HEK293 (cell line): ENCODE measurements around the gene TMIGD2.

Source experiments
- CTCF ChIA-PET: fragments of 350-600 bp; formaldehyde crosslinking; extraction: SDS; loops from one replicate; lab custom pipeline; 2021; ENCODE audit warnings: antibody characterized with exemption; lab: Yijun Ruan, JAX
- POLR2A ChIA-PET: fragments of 300-600 bp; formaldehyde crosslinking; extraction: SDS; loops from one replicate; lab custom pipeline; 2020; ENCODE audit warnings: antibody characterized with exemption, inconsistent platforms; lab: Yijun Ruan, JAX
- H3K27ac ChIP-seq: fragments of 200-500 bp; sonication (Bioruptor generic); 2 replicates; pipeline ENCODE4 v1.5.1; 2014; ENCODE audit warnings: low read depth, low read length, control low read depth, inconsistent platforms; ENCODE audit errors: extremely low read depth
- H3K36me3 ChIP-seq, 2 experiments: fragments of 200-500 bp in 1 of 2; sonication (Bioruptor generic) in 1 of 2; 1 replicate in 1 of 2; 2 replicates in 1 of 2; pipeline ENCODE4 v1.5.1; 2014 to 2017; ENCODE audit warnings: inconsistent platforms in 2 of 2, low read length in 2 of 2; ENCODE audit not compliant: control insufficient read depth in 2 of 2, insufficient read depth in 1 of 2
- H3K4me1 ChIP-seq: fragments of 200-500 bp; sonication (Bioruptor generic); 2 replicates; pipeline ENCODE4 v1.5.1; 2014; ENCODE audit warnings: mild to moderate bottlenecking, low read length, inconsistent platforms; ENCODE audit not compliant: control insufficient read depth, insufficient read depth
- H3K4me3 ChIP-seq: 2 replicates; pipeline ENCODE4 v1.5.1; 2011; ENCODE audit warnings: low read depth, mild to moderate bottlenecking, control low read depth, low read length, moderate library complexity
- H3K9me3 ChIP-seq: fragments of 200-500 bp; sonication (Bioruptor generic); 2 replicates; pipeline ENCODE4 v1.5.1; 2014; ENCODE audit warnings: low read depth, low read length, inconsistent platforms; ENCODE audit not compliant: control insufficient read depth, insufficient read depth
- BCL11B ChIP-seq: fragments of 450-650 bp; formaldehyde crosslinking; IDR thresholded peaks from 2 replicates; pipeline ENCODE4 v1.5.1; 2016; ENCODE audit warnings: low read depth, missing biosample characterization, missing genetic modification characterization
- GLI4 ChIP-seq: fragments of 450-650 bp; formaldehyde crosslinking; IDR thresholded peaks from 2 replicates; pipeline ENCODE4 v1.5.1; 2016; ENCODE audit warnings: missing biosample characterization, missing genetic modification characterization
- GLIS2 ChIP-seq: fragments of 450-650 bp; formaldehyde crosslinking; IDR thresholded peaks from 2 replicates; pipeline ENCODE4 v1.5.1; 2016; ENCODE audit warnings: missing biosample characterization, missing genetic modification characterization
- TCF7L2 ChIP-seq: IDR thresholded peaks from 2 replicates; pipeline ENCODE4 v1.6.1; 2011; ENCODE audit warnings: low read depth, mild to moderate bottlenecking, inconsistent platforms, low read length, moderate library complexity, borderline replicate concordance
- YY2 ChIP-seq: fragments of 450-650 bp; formaldehyde crosslinking; IDR thresholded peaks from 2 replicates; pipeline ENCODE4 v1.5.1; 2016; ENCODE audit warnings: missing biosample characterization, missing genetic modification characterization
- ZBTB20 ChIP-seq: fragments of 450-650 bp; formaldehyde crosslinking; IDR thresholded peaks from 2 replicates; pipeline ENCODE4 v1.5.1; 2016; ENCODE audit warnings: missing biosample characterization, missing genetic modification characterization
- ZBTB8A ChIP-seq: fragments of 450-650 bp; formaldehyde crosslinking; IDR thresholded peaks from 2 replicates; pipeline ENCODE4 v1.5.1; 2016; ENCODE audit warnings: missing biosample characterization, missing genetic modification characterization
- ZFP3 ChIP-seq: fragments of 450-650 bp; formaldehyde crosslinking; IDR thresholded peaks from 2 replicates; pipeline ENCODE4 v1.5.1; 2016; ENCODE audit warnings: low read depth, missing biosample characterization, missing genetic modification characterization
- ZFP69B ChIP-seq: fragments of 450-650 bp; formaldehyde crosslinking; IDR thresholded peaks from 2 replicates; pipeline ENCODE4 v1.5.1; 2016; ENCODE audit warnings: missing biosample characterization, missing genetic modification characterization
- ZNF10 ChIP-seq: fragments of 450-650 bp; formaldehyde crosslinking; IDR thresholded peaks from 2 replicates; pipeline ENCODE4 v1.5.1; 2017; ENCODE audit warnings: missing biosample characterization, missing genetic modification characterization
- ZNF121 ChIP-seq: fragments of 450-650 bp; formaldehyde crosslinking; IDR thresholded peaks from 2 replicates; pipeline ENCODE4 v1.5.1; 2016; ENCODE audit warnings: missing biosample characterization, missing genetic modification characterization
- ZNF155 ChIP-seq: fragments of 450-650 bp; formaldehyde crosslinking; IDR thresholded peaks from 2 replicates; pipeline ENCODE4 v1.5.1; 2016; ENCODE audit warnings: missing biosample characterization, missing genetic modification characterization
- ZNF223 ChIP-seq: fragments of 450-650 bp; formaldehyde crosslinking; IDR thresholded peaks from 2 replicates; pipeline ENCODE4 v1.5.1; 2016; ENCODE audit warnings: missing biosample characterization, missing genetic modification characterization
- ZNF335 ChIP-seq: fragments of 450-650 bp; formaldehyde crosslinking; conservative IDR thresholded peaks from 2 replicates; pipeline ENCODE4 v1.5.1; 2016; ENCODE audit warnings: missing biosample characterization, missing genetic modification characterization
- ZNF513 ChIP-seq: fragments of 450-650 bp; IDR thresholded peaks from 2 replicates; pipeline ENCODE4 v1.5.1; 2018; ENCODE audit warnings: missing biosample characterization, missing genetic modification characterization
- ZNF580 ChIP-seq: fragments of 450-650 bp; formaldehyde crosslinking; IDR thresholded peaks from 2 replicates; pipeline ENCODE4 v1.5.1; 2016; ENCODE audit warnings: missing biosample characterization, missing genetic modification characterization
- ZNF600 ChIP-seq: fragments of 450-650 bp; formaldehyde crosslinking; IDR thresholded peaks from 2 replicates; pipeline ENCODE4 v1.5.1; 2016; ENCODE audit warnings: missing biosample characterization, missing genetic modification characterization
- ZNF76 ChIP-seq: fragments of 450-650 bp; formaldehyde crosslinking; IDR thresholded peaks from 2 replicates; pipeline ENCODE4; 2016; ENCODE audit warnings: low read depth, missing biosample characterization, missing genetic modification characterization, borderline replicate concordance
- ZNF837 ChIP-seq: fragments of 450-650 bp; formaldehyde crosslinking; IDR thresholded peaks from 2 replicates; pipeline ENCODE4 v1.5.1; 2016; ENCODE audit warnings: missing biosample characterization, missing genetic modification characterization
- ZSCAN18 ChIP-seq: fragments of 450-650 bp; formaldehyde crosslinking; IDR thresholded peaks from 2 replicates; pipeline ENCODE4 v1.5.1; 2016; ENCODE audit warnings: missing biosample characterization, missing genetic modification characterization

TMIGD2 gene

DNA sequence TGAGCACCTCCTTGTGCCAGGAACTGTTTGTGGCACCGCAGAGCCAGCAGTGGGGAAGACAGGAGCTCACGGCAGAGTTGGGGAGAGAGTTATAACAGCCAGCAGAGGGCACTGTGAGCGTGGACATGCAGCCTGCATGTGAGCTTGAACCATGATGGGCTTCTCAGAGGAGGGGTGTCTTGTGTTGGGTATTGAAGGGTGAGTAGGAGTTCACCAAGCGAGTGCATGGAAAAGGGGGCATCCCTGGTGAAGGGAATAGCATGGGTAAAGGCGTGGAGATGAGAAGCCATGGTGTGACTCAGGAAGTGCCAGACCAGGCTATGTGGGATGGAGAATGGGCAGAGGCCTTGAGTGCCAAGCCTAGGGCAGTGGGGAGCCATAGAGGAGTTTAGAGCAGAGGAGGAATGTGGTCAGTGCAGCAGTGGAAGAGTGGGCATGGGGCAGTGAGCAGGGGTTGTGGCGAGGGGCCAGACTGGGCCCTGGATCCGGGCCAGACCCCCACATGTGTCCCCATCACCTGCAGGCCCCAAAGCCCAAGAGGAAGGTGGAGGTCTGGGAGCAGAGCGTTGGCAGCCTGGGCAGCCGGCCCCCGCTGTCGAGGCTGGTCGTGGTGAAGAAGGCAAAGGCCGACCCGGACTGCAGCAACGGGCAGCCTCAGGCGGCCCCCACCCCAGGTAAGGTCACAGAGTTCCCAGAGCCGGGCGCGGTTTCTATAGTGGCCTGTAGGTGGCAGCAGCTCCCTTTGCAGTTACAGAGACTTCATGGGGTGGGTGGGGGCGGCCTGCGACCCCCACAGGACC lies 34.9 kb downstream of the TMIGD2 start (continued):
- TF ChIP-seq GLIS2 (tag by site-specific recombination): peak; percentile 79; the same call in 1 of the 2 replicates
- 0 out of 2 replicates have a peak, but pooled peaks have one; percentile 12 for TF ChIP-seq ZNF335 (tag by site-specific recombination)
- no peak for TF ChIP-seq ZNF76 (tag by site-specific recombination)
- TF ChIP-seq GLI4 (tag by site-specific recombination): peak; percentile 100
- 0 out of 2 replicates have a peak, but pooled peaks have one; percentile 22 for TF ChIP-seq ZBTB20
- TF ChIP-seq ZNF10 (tag by site-specific recombination): no peak
- peak; percentile 87 for TF ChIP-seq ZNF580 (tag by site-specific recombination)
- peak; percentile 86 for TF ChIP-seq ZNF600 (tag by site-specific recombination)

DNA sequence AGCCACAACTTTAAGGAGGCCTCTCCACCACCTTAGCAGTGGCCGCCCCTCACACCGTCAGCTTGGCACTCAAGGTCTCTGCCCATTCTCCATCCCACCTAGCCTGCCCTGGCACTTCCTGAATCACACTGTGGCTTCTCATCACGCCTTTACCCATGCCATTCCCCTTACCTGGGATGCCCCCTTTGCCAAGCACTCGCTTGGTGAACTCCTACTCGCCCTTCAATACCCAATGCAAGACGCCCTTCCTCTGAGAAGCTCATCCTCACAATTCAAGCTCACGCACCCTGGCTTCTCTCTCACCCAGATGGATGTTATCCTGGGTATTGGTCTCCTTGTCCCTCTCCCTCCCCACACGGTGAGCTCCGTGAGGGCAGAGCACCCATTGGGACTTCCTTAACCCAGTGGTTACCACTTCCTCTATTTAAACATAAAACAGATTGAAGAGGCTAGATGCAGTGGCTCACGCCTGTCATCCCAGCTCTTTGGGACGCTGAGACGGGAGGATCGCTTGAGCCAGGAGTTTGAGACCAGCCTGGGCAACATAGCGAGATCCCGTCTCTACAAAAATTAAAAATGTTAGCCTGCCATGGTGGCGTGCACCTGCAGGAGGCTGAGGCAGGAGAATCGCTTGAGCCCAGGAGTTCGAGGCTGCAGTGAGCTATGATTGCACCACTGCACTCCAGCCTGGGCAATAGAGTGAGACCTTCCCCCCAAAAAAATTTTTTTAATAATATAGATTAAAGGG lies 35.8 kb downstream of the TMIGD2 start:
- no peak overlapping the region for H3K4me3 ChIP-seq
- no peak overlapping the region for H3K27ac ChIP-seq
- ChIA-PET POLR2A (interaction anchor here (0.9 to 1.2 kb wide), 8 partner anchors 38 to 136 kb away, joined by 3 to 13 read pairs (median 4); partner anchors contain the start of genes CHAF1A, FSD1, MPND and SH3GL1), CTCF (interaction anchor here (0.6 to 4.3 kb wide), 55 partner anchors 8 to 1226 kb away, joined by 3 to 92 read pairs (median 4); partner anchors contain the start of genes CHAF1A, MPND, PLIN5 and SH3GL1)
- H3K9me3 ChIP-seq: no peaks in the 10 kb centered on the region
- no peaks in the 10 kb centered on the region for H3K4me1 ChIP-seq
- peaks cover 21 to 35% of the 10 kb centered on the region in 2 experiments; a peak in 2 of 3 replicates for H3K36me3 ChIP-seq
- TF ChIP-seq ZNF121 (tag by site-specific recombination) (peak; percentile 58), ZBTB20 (no peak), ZFP3 (peak; percentile 96)

- ChIA-PET POLR2A (interaction anchor here (0.6 kb wide), 1 partner anchor 88 kb away, joined by 4 read pairs; no protein-coding TSS in a partner anchor), CTCF (interaction anchor here (0.6 to 3.5 kb wide), 7 partner anchors 9 to 539 kb away, joined by 3 to 19 read pairs (median 3); no protein-coding TSS in a partner anchor)
- TF ChIP-seq ZFP3 (no peak), ZFP69B (tag by site-specific recombination) (no peak), ZNF155 (no peak), TCF7L2 (no peak), ZSCAN18 (tag by site-specific recombination) (no peak), ZBTB8A (tag by site-specific recombination) (no peak), ZNF513 (no peak), YY2 (tag by site-specific recombination) (no peak), ZNF223 (no peak), BCL11B (tag by site-specific recombination) (no peak), ZNF837 (no peak)
- Histone ChIP-seq H3K36me3 (peaks cover 21 to 43% of the 10 kb centered on the region in 2 experiments; a peak in 2 of 3 replicates), H3K27ac (no peak overlapping the region), H3K9me3 (no peaks in the 10 kb centered on the region), H3K4me3 (no peak overlapping the region), H3K4me1 (no peaks in the 10 kb centered on the region)
Measured at GRCh38 chr19:4264812-4265211, 37.4 kb downstream of the TMIGD2 start.
